Tibial artery (tissue), 4 donors: Measurements from ENCODE around the gene TAS1R3.

Experiments
- DNase-seq, 2 donors: peaks; one replicate each; pipeline ENCODE4 v3.0.0-alpha.2; 2019
- H3K27ac ChIP-seq, 2 donors: fragments of 200-600 bp; sonication (generic) in 1 of 2; 1 replicate in 1 of 2; 2 replicates in 1 of 2; pipeline ENCODE4 v1.5.1; 2018 to 2019; ENCODE audit warnings: mild to moderate bottlenecking in 1 of 2
- H3K27me3 ChIP-seq, 2 donors: fragments of 200-600 bp; sonication (generic) in 1 of 2; one replicate each; pipeline versions ENCODE4 v1.5.1 to v1.6.0; 2016 to 2019
- H3K36me3 ChIP-seq, 3 donors: fragments of 200-600 bp; sonication (generic) in 2 of 3; one replicate each; pipeline ENCODE4 v1.5.1; 2016 to 2019; ENCODE audit warnings: mild to moderate bottlenecking in 2 of 3
- H3K4me1 ChIP-seq, 4 donors: fragments of 200-600 bp; sonication (generic) in 2 of 4; 1 replicate in 3 of 4; 2 replicates in 1 of 4; pipeline ENCODE4 v1.5.1; 2016 to 2019
- H3K4me3 ChIP-seq, 2 donors: fragments of 200-600 bp; sonication (generic) in 1 of 2; 1 replicate in 1 of 2; 2 replicates in 1 of 2; pipeline ENCODE4 v1.5.1; 2018 to 2019; ENCODE audit warnings: mild to moderate bottlenecking in 2 of 2
- H3K9me3 ChIP-seq, 3 donors: fragments of 200-600 bp; sonication (generic) in 1 of 3; one replicate each; pipeline ENCODE4 v1.5.1; 2016 to 2019
- CTCF ChIP-seq, 2 experiments: fragments of 200-600 bp in 1 of 2; fragments of 450-650 bp in 1 of 2; IDR thresholded peaks; one replicate each; pipeline ENCODE4 v1.5.1; 2017 to 2019; ENCODE audit warnings: antibody characterized with exemption in 2 of 2, mild to moderate bottlenecking in 1 of 2, moderate library complexity in 1 of 2
- intact Hi-C: fragments of 100-400 bp; cut with DNase I; formaldehyde crosslinking; loops from one replicate; pipeline ENCODE4 v1.15.0; 2023; ENCODE audit warnings: low total_unique reads

The TAS1R3 gene

DNA sequence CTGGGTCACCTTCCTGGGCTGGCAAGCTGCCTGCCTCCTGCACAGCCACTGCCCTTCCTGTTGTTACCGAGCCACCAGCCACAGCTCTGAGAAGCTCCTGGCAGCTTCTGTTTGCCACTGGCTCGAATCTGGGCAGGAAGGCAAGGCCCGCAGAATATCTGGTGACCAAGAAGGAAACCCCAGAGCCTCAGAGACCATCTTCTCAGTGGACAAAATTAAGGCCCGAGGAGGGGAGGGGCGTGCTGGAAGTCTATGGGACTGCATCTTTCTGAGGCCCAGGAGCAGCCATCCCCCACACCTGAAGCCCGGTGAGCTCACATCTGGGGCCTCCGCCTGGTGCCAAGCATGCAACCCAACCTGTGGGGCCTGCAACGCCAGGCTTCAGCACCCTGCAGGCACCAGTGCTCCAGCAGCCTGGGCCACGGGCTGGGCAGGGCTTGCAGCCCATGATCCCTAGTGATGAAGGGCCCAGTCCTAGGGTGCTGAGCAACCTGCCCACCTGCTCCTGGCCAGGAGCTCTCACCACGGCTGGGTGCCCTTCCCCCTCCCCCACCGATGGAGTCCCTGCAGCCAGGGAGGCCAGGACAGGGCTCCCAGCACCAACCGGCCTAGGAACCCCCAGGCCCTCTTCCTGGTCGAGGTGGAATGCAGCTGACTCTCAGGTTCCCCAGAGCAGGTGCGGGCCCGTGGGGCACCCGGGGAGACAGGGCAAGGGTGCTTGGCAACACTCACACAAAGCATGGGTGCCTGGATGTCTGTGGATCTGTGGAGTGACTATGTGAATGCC lies 5.6 kb upstream of the TAS1R3 start:
- no peak for TF ChIP-seq CTCF (IDR thresholded peaks at IDR 0.05)
- intact Hi-C loops: no loop called here
- no peaks in the 10 kb centered on the region for H3K9me3 ChIP-seq
- H3K27ac ChIP-seq: peak overlapping the region; percentile 82 to 94
- H3K27me3 ChIP-seq: no peaks in the 10 kb centered on the region
- peak overlapping the region; percentile 90 to 99 for H3K4me3 ChIP-seq
- H3K36me3 ChIP-seq: peaks cover 13 to 42% (median 22%) of the 10 kb centered on the region in 3 donors
- H3K4me1 ChIP-seq: peaks cover 0 to 57% (median 46%) of the 10 kb centered on the region in 4 donors
- DNase-seq: no peak

DNA sequence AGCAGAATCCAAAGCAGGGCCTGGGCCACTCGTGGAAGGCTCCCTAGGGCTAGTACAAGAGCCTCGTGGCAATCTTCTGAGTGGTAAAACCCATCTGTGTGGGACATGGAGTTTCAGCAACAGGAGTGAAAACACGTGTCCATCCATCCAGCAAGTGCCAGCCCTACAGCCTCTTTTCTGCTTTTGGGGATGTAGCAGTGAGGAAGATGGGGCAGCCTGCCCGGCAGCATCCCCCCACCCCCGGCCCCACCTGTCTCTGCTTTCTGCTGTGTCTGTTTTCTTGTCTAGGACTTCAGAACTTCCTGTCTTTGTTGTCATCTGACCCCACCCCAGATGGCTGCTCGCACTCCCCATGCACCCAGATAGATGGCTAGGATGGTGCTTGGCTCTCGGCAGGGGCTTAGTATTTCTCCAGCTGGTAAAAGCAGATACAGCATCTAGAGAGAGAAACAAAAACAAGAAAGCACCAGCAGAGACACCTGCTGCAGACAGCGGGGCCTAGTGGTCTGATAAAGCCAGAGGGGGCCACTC lies 4.9 kb upstream of the TAS1R3 start:
- no peak for DNase-seq
- Histone ChIP-seq H3K4me1 (peaks cover 0 to 56% (median 39%) of the 10 kb centered on the region in 4 donors), H3K36me3 (peaks cover 13 to 35% (median 20%) of the 10 kb centered on the region in 3 donors), H3K27me3 (no peaks in the 10 kb centered on the region), H3K4me3 (peak overlapping the region in 1 of 2 donors; percentile 90), H3K27ac (no peak overlapping the region), H3K9me3 (no peaks in the 10 kb centered on the region)
- no peak for TF ChIP-seq CTCF (IDR thresholded peaks at IDR 0.05)
- intact Hi-C loops: no loop called here

GRCh38 chr1:1327291-1327690 lies 3.8 kb upstream of the TAS1R3 start:
- TF ChIP-seq CTCF (IDR thresholded peaks at IDR 0.05): no peak
- Histone ChIP-seq H3K36me3 (peaks cover 13 to 26% (median 20%) of the 10 kb centered on the region in 3 donors), H3K9me3 (no peaks in the 10 kb centered on the region), H3K27me3 (no peaks in the 10 kb centered on the region), H3K27ac (no peak overlapping the region), H3K4me1 (peaks cover 0 to 54% (median 29%) of the 10 kb centered on the region in 4 donors), H3K4me3 (no peak overlapping the region)
- DNase-seq: no peak
- intact Hi-C loops: no loop called here

DNA sequence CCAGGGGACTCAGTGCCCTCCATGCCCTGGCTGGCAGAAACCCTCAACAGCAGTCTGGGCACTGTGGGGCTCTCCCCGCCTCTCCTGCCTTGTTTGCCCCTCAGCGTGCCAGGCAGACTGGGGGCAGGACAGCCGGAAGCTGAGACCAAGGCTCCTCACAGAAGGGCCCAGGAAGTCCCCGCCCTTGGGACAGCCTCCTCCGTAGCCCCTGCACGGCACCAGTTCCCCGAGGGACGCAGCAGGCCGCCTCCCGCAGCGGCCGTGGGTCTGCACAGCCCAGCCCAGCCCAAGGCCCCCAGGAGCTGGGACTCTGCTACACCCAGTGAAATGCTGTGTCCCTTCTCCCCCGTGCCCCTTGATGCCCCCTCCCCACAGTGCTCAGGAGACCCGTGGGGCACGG lies 2.8 kb upstream of the TAS1R3 start:
- no peaks in the 10 kb centered on the region for H3K9me3 ChIP-seq
- no peak for TF ChIP-seq CTCF (IDR thresholded peaks at IDR 0.05)
- intact Hi-C loops: no loop called here
- H3K36me3 ChIP-seq: peaks cover 13 to 26% (median 20%) of the 10 kb centered on the region in 3 donors
- H3K4me3 ChIP-seq: no peak overlapping the region
- no peak for DNase-seq
- H3K4me1 ChIP-seq: peaks cover 0 to 55% (median 21%) of the 10 kb centered on the region in 4 donors
- no peak overlapping the region for H3K27ac ChIP-seq
- no peaks in the 10 kb centered on the region for H3K27me3 ChIP-seq

- DNase-seq: no peak
- no peak overlapping the region for H3K4me3 ChIP-seq
- no peaks in the 10 kb centered on the region for H3K27me3 ChIP-seq
- intact Hi-C loops: no loop called here
- no peak for TF ChIP-seq CTCF (IDR thresholded peaks at IDR 0.05)
- no peak overlapping the region for H3K27ac ChIP-seq
- H3K36me3 ChIP-seq: peaks cover 13 to 26% (median 20%) of the 10 kb centered on the region in 3 donors
- H3K9me3 ChIP-seq: no peaks in the 10 kb centered on the region
- peaks cover 0 to 52% (median 16%) of the 10 kb centered on the region in 4 donors for H3K4me1 ChIP-seq
Measured at GRCh38 chr1:1329304-1330210, 1.5 kb upstream of the TAS1R3 start.
